ENCODE results near the gene NCOA7. TPM values are rescaled to one million over a fixed set of nuclear protein-coding genes. Genes with fewer than 3 reads are reported as not detected.
"Not testable (repeated sequence)": the region's sequence is repeated elsewhere in the genome, so short reads cannot be mapped to it uniquely, and the experiment has no call there.

NCOA7 gene
- total RNA-seq, 1 experiment from 2014 or later = 40.2 TPM

GRCh38 chr6:125918681-125919566, 128.2 kb downstream of the NCOA7 start:
- peak; percentile 91 for DNase-seq (ENCODE audit: low read depth)

- no peak for DNase-seq (ENCODE audit: low read depth)
Observed at GRCh38 chr6:125919618-125920017, 128.9 kb downstream of the NCOA7 start.

- DNase-seq (ENCODE audit: low read depth) = no peak
Observed at GRCh38 chr6:125922322-125922860, 131.6 kb downstream of the NCOA7 start.

DNA sequence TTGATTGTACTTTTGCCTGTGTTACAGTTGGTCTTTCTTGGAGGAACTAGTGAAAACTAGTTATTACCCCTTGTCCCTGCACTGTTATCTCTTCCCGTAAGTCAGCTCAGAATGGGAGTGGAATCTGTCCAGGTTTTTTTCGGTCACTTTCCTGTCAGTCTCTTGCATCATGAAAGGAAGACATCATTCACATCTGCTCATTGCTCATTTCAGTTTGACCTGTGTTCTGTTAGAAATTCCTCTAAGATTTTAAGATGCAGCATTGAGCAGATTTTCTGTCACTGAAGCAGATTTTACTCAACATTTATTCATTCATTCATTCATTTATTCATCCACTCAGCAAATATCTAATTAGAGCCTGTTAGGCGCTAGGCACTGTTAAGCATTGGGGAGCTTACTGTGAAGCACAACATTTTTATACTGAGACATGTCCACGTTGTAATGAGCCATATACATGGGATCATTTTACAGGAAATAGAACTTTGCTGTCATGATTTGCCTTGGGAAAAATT, 132.7 kb downstream of the NCOA7 start:
- no peak for DNase-seq (ENCODE audit: low read depth)

DNA sequence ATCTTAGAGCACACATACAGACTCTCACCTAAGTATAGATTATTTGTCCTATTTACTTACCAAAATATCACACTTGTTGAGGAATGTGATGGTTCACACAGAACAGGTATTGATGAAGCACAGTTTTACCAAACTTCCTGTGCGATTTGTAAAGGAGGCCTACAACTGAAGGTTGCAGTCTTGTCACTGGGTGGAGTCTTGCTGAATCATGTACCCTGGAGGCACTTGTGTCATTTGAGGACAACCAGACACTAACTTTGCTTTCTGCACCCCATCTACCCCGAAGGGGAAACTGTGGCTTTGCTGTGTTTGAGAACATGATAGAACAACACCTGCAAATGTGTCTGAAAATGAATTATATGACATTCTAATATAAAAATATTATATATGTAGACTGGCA, 133.4 kb downstream of the NCOA7 start:
- DNase-seq (ENCODE audit: low read depth) = no peak

DNA sequence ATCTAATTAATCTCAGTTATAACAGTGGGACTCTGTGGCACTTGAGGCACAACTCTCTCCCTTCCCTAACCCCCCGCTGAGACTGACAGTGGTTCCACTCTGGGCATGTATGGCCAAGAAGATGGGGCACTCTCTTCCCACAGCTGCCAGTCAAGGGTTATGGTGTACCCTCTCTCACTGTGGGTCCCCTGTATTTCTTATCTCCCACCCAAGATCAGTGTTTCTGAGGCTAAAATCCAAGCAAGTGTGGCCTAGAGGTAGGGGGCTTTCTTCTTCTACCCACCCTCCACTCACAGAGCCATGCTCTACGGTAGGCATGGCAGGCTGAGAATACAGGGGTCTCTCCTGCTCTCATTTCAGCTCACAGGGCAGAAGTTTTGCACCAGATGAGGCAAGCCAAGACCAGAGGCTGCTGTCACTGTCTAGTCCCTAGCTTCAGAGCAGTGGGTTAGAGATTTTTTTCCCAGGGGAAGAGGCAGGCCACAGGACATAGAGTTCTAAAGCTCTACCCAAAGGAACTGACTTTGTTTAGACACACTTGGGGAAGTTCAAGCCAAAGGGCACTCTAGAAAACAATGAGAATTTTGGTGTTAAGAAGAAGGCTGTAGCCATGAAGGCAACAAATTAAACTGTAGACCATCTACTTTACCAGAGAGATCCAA, 134.1 kb downstream of the NCOA7 start:
- DNase-seq (ENCODE audit: low read depth) = no peak

- no peak for DNase-seq (ENCODE audit: low read depth)
Observed at GRCh38 chr6:125926711-125927110, 136.0 kb downstream of the NCOA7 start.

- no peak for DNase-seq (ENCODE audit: low read depth)
Observed at GRCh38 chr6:125927761-125928160, 137.0 kb downstream of the NCOA7 start.

DNA sequence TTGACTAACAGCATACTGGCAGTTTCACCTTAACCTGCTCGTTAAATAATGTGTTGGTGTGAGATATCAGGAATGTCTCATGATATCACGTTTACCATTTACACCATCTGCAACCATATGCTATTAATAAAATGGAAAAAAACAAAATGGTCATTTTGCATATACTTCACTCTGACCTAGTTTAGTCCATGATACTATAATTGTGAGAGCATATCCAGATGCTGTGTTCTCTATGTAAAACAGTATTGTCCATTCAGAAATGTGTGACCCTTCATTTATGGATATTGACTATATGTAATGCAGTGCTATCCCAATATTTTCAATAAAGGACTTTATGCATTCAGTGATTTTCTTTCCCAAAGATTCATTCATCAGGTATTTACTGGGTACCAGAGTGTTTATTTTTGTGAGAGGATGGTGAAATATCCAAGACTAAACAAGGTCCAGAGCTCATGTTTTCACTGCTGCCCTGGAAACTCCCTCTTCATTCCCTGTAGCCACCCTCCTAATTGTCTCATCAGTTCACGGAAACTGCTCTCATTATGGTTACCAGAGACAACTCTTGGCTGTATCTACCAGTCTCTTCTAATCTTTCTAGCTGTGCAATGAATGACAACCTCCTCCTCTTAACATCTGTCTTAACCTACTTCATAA, 140.1 kb downstream of the NCOA7 start:
- DNase-seq (ENCODE audit: low read depth) = no peak

GRCh38 chr6:125931733-125932450, 141.1 kb downstream of the NCOA7 start:
- DNase-seq (ENCODE audit: low read depth) = no peak

DNA sequence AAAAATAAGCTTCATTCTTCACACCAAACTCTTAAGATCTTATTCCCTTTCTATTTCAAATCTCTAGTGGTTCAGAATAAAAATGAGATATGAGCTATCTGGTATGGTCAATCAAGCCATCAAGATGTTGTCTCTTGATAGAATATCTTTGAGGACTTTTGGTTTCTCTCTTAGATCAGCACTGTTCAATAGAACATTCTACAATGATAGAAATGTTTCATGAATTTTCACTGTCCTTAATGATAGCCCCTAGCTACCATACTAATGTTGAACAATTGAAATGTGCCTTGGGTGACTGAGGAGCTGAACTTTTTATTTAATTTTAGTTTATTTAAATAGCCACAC, 141.7 kb downstream of the NCOA7 start:
- DNase-seq (ENCODE audit: low read depth) = no peak

GRCh38 chr6:125935520-125935919, 144.8 kb downstream of the NCOA7 start:
- DNase-seq (ENCODE audit: low read depth) = not testable (repeated sequence)

DNA sequence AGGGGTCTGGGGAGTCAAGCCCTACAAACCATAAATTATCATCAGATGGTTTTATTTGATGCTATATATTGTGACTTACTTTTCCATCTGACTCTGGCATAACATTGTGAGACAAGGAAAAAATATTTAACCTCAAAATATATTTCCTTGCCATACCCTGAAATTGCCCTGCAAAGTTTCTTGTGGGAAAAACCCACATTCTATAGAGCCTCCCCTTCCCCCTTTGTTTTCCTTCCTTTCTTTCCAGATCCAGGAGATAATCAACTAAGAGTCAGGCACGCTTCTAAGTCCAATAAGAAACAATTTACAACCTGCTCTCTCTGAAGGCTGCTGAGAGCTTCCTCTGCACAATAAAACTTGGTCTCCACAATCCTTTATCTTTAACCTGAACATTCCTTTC, 148.3 kb downstream of the NCOA7 start:
- no peak for DNase-seq (ENCODE audit: low read depth)

DNA sequence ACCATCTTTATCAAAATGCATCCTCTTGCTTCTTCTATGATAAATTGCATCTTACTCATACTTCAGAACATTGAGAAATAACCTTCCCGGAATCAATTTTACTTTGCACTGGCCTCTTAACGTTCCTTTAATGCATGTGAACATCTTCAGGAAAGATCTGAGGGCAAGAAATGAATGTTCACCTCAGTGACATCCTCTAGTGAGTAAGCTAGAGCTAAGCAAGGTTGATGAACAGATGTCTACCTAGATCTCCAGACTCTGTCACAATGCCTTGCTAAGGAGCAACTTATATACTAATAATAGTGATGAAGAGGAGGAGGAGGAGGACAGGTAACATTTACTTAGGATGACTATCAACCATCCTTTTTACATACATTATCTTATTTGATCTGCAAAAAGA, 149.0 kb downstream of the NCOA7 start:
- DNase-seq (ENCODE audit: low read depth) = no peak

DNA sequence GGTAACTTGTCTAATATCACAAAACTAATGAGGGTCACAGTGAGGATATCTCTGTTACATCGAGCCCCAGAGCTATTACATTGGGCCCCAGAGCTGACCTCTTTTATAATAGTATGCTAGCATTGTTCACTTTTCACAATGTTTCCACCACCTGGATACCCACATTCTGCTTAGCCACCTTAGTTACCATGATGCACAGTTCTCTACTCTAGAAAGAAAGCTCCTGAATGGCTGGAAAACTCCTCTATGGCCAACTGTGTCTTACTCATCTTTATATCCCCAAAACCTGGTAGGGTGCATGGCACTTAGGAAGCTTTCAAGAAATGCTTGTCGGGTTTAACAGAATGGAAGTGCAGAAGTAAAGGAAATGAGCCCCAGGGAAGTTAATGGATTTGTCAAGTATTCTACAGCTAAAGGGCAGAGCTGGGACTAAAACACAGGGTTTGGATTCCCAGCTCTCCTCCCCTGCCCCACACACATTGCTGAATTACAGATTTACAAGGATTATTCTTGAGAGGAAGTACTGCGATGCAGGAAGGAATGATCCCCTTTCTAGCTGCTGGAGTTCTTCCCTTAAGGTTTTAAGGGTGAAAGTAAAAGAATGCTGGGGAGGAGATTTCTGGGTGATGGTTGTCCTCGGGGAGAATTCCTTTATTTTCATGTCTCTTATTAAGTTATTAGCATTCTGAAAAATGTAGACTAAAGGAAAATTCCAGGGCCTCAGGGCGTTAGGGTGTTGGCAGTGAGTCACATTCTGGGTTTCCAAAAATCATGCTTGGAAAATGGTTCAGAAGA, 149.7 kb downstream of the NCOA7 start:
- no peak for DNase-seq (ENCODE audit: low read depth)

GRCh38 chr6:125942672-125943527, 152.1 kb downstream of the NCOA7 start:
- peak; percentile 68 for DNase-seq (ENCODE audit: low read depth)

DNA sequence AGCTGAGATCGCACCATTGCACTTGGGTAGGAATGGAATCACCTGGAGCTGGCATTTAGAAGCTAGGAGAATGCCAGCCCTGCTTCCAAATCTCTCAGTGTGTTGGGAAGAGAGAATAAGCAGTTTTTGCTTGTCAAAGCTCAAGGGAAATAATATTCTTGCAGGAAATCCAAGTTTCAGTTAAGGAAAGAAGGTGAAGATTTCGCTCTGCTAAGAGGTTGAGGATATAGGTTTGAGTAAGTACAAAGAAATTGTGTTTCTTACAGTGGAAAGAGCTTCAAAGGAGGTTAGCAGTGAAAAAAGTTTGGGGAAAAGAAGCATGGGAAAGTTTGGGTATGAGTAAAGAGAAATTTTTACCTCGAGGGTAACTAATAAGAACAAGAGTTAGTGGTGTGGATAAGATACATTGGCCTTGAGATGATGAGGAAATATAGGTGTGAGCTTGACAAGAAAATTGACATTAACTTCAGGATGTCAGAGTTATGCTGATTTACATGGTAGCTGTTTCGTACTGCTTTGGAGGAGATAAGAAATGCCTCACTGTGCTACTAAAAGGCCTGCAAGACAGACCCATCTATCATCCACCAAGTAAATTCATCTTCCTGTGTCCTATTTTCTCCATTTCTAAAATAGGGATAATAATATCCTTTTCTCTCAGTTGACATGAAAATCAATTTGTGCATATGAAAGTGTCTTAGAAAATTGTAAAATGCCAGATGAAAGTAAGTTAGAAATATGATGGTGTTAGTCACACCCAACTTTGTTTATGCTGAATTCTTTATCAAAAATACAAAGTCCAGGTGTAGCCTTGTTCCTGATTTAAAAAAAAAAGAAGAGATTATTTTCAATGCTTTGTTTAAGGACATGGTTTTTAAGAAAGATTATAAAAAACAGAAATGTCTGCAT, 153.0 kb downstream of the NCOA7 start:
- DNase-seq (ENCODE audit: low read depth) = no peak

DNA sequence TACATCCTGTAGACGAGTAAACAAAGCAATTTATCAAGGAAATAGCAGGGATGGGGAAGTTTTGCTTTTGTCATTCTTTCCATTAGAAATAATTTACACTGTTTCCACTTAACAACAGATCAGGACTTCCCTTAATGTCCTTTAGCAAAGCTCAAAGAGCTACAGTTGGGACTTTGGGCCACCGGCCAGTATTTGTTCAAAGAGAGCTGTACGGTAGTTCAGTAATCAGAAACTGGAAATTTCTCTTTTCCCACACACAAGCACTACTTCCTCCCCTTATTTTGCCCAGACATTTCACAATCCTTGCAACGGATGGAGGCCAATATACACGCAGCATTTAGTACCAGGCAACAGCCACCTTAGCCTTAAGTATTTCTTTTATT, 153.7 kb downstream of the NCOA7 start:
- DNase-seq (ENCODE audit: low read depth) = peak; percentile 73

- no peak for DNase-seq (ENCODE audit: low read depth)
Observed at GRCh38 chr6:125944896-125945295, 154.1 kb downstream of the NCOA7 start.

Measured in Daoy (cell line).